ENCODE data around the gene GNAI1.
"Not testable (repeated sequence)": the region's sequence is repeated elsewhere in the genome, so short reads cannot be mapped to it uniquely, and the experiment has no call there.

GNAI1 gene

DNA sequence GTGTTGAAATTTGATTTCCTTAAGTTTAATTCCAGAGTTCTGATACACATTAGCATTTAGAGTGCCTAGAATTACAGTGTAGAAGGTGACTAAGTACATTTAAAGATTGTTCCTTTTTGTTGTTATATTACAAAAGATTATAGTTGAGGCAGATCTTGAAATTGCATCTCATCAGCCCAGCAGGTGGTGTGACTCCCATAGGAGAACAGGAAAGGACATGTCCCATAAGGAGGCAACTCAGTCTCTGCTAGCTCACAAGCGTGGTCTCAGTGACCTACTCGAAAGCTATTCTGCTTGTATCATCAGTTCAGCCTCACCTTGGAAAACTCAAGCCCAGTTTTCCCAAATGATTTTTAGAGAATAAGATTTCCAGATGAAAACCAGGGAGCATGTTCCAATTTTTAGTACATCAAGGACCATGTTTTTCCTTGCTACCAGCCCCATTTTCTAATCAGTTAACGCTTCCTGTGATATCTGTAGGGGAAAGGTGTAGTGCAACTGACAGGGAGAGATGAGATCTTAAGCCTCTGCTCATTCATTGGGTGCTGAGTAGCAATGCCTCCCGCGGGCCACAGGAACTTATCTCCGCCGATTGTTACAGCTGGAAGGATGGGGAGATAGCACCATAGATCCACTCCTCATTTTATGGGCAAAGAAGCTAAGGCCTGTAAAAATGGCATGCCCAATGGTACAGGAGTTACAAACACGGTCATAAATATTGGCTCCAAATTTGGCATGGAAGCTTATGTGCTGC, 1.1 kb upstream of the GNAI1 start:
- DNase-seq, result no peak

DNA sequence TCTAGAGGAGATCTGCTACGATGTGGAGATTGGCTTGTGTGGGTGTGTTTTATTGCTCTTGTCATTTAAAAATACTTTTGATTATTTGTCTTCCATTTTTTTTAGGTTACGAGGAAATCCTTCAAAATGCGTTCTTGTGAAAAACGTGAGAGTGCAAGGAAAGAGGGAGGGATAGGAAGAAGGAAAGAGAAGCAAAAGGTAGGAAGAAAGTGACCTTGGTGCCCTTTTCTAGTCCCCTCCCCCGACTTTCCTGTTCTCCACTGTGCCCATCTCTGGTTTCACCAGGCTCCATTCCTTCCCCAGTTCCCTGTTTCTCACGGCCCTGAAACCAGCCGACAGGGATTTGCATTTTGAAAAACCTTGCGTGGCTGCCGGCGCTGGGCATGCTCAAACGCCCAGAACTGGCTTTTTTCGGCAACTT, 506 bp upstream of the GNAI1 start:
- no peak for DNase-seq

- DNase-seq, result peak in 1 of 2 experiments; percentile 6
These were observed 876 bp downstream of the GNAI1 start for GRCh38 chr7:80135309-80136104.

GRCh38 chr7:80136261-80137055, 1.8 kb downstream of the GNAI1 start:
- no peak for DNase-seq

- DNase-seq, result no peak
These were observed 2.8 kb downstream of the GNAI1 start for GRCh38 chr7:80137410-80137809.

DNA sequence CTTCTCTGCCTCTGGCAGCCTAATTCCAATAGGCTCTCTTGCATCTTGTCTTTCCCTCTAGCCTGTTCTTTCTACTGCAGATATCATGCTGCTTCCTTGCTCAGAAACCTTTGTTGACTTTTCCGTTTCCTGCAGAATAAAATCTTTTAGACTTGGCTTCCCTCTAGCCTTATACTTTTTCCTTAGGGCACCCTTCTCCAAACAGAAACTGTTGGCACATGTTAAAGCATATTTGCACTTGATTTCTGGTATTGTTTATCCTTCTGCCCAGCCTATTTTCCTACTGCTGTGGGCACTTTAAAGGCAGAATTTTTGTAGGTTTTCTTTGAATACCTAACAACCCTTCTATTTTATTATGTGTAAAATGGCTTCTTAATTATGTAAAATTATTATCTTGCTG, 4.6 kb downstream of the GNAI1 start:
- DNase-seq, result no peak

DNA sequence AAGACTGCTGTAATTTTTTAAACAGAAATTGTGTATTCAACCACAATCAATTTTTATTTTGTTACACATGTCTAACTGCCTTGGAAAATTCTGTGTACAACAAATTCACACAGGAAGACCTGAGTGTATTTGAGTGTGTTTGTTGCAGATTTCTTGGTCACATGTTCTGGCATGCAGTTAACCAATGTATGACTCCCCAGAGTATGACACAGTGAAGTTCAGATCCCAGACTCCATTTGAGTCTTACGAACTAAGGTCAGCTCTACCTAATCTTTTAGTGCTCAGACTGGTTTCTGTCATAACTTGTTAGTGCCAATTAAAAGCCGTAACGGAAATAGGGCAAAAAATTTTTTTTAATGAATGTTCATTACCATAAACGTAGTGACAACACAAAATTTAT, 5.8 kb downstream of the GNAI1 start:
- DNase-seq, result no peak

DNA sequence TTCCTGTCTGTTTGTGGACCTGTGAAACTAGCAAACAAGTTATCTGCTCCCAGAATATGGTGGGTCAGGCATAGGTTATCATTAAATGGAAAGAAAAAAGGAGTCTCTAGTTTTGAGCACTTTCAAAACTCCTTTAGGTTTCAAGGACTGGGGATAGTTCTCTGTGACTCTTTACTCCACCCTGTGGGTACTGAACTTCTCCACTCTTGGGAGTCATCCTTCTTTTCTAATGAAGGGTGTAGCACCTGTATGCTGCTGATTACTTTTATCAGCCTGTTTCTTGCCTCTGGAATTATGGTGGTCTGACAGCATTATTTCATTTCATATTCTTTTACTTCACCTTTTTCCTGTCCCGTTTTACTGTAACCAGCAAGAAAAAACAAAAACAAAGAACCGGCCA, 6.7 kb downstream of the GNAI1 start:
- DNase-seq, result no peak

GRCh38 chr7:80142853-80143580, 8.4 kb downstream of the GNAI1 start:
- DNase-seq, result no peak

GRCh38 chr7:80145780-80146422, 11.3 kb downstream of the GNAI1 start:
- DNase-seq, result no peak

DNA sequence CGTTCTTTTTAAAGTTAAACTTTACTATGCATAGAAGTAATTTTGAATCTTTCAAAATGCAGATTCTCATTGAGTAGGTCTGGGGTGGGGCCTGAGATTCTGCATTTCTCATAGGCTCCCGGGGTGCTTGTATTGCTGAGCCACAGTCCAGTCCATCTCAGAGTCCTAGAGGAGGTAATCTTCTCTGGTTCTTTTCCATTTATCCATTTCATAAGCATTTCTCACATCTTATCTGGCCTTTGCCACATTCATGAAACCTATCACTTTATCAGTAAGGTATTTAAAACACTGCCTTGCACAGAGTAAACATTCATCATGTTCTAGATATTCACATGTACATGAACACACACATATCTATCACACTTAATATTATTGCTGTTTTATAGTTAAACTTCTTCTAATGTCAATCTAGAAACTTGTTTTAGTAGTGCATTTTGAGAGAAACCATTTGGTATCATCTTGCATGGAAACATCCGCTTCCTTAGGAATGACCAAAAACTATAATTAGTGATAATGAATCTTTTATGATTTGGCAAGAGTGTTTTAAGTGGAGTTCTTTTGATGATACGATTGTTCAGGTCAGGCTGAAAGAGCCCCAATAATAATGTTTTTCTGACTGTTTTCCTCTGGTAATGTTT, 12.0 kb downstream of the GNAI1 start:
- DNase-seq, result no peak

- DNase-seq, result no peak
These were observed 13.1 kb downstream of the GNAI1 start for GRCh38 chr7:80147543-80148391.

DNA sequence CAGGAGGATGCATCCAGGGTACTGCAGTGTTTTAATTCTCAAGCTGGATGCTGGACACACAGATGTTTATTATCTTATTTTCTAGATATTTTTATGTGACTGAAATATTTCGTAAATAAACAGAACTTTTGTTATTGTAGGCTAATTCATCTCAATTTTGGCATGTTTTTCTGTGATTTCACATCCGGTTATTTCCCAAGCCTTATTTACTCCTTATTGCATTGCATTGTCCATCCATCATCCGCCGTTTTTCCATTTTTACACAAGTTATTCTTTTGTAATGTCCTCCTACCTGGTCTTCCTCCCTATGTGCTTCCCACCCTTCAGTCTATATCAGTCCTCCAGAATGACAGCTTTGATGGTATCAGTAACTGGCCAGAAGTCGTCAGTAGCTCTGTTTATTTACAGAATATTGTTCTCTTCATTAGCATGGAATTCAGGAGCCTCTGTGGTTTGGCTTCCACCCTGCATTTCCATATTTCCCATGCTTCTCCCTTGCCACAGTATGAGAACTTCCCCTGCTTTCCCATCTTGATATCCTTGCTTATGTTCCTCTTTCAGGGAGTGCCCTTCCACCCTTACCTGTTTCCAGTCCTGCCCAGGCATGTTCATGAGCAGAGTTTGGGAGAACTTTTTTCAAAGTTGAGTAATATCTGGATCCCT, 16.1 kb downstream of the GNAI1 start:
- no peak for DNase-seq

DNA sequence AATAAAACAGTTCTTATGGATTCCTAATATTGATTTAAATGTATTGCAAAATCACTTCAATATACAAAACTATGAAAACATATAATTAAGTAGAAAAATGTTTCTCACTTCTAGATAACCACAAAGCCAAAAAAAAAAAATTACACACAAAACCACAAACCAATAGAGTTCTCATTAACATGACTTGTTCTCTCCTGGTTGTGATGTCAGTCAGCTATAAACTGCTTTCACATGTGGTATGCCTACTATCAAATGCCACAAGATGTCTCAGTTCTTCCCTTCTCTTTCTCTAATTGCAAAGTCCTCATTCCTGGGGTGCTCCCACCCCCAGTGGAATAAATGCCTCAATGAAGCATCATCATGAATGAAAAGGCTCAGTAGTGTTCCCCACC, 16.6 kb downstream of the GNAI1 start:
- peak in 1 of 2 experiments; percentile 46 for DNase-seq

DNA sequence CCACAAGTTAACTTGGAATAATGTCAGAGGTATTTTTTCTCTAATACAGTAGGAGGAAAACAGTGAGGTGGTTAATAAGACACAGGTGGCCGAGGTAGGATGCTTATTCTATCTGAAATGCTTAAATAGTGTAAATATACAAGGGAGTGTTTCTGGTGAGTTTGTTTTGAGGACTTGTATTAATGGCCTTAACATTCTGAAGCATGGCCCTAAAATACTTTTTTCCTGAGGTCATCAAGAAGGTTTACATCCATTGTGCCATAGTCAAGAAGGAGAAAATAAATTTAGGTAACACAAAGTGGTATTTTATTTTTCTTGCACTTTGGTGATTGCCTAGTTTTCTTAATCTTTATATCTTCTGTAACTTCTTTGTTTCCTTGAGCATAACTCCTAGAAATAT, 18.8 kb downstream of the GNAI1 start:
- DNase-seq, result no peak

DNA sequence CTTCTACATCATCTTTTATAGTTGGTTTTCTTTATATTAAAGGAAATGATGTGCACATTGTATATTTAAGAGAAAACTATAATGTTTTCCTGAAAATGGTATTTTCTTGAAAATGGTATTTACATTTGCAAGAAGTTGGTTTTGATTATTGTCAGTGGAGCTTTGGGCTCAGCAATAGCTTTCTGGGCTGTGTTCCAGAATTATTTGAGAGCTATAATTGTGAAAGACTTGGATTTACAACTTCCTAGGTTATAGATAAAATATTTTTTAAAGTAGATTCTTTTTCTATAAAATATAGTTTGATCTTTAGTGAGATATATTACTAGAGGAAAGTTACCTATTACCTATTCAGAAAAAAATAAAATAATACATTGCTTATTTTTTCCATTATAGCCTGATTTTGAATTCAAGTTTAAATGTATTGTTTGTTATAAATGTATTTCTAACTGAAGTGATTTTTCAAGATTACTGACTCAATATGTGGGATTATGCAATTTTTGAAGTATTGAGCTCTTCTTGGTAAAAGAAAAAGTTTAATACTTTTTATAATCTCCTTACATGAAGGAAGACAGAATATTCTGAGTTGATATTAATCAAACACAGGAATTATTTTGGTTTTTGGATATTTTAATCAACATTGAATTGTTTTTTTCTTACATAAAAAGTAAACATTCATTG, 20.2 kb downstream of the GNAI1 start:
- no peak for DNase-seq

GRCh38 chr7:80155374-80155773, 20.7 kb downstream of the GNAI1 start:
- DNase-seq, result no peak

GRCh38 chr7:80157770-80158169, 23.1 kb downstream of the GNAI1 start:
- not testable (repeated sequence) for DNase-seq

DNA sequence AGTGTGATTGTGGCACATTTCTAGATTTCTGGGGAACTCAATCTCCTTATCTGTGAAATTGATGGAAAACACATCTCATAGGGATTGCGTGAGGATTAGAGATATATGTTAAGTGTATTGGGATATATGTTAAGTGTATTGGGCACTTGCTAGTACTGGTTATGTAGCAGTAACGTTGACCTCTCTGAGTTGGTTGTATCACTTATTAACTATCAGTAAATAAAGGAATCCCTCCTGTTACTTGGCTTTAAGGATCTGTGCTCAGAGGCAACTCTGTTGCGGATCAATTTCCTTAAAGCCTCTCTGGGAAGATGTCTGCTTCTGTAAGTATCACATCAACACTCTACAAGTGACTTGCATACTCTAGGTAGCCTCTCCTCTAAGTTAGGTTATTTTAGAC, 25.2 kb downstream of the GNAI1 start:
- no peak for DNase-seq

DNA sequence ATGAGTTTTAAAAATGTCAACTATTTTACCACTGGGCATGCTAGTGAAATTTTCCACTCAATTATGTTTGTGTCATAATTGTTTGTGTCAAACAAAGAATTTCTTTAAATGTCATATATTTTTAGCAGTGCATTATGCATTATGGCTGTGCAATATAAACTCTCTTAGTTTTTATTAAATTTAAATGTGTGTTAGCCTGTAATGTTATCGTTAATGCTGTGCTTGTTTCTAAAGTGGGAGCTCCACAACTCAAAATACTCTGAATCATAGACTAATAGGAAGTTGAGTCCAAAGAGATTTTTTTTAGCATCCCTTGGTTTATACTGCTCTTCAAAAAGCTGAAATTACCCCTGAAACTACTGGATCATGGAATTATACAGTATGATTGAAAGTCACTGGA, 26.8 kb downstream of the GNAI1 start:
- DNase-seq, result no peak
